Mucosa of descending colon (tissue), 3 donors: ENCODE data around the gene SYT17. TPM values are rescaled to one million over a fixed set of nuclear protein-coding genes. Genes with fewer than 3 reads are reported as not detected.
A peak's percentile ranks its signal among the peaks of the same experiment; 100 is the strongest.

Experiments used
- ATAC-seq: fragments of 200-7000 bp; cut with Tn5 transposase; one replicate; pipeline ENCODE4 v1.9.1; 2020; ENCODE audit warnings: mild to moderate bottlenecking, moderate library complexity
- DNase-seq, 3 donors: peaks; one replicate each; pipeline ENCODE4 v3.0.0-alpha.2; 2020
- H3K36me3 ChIP-seq: fragments of 200-600 bp; one replicate; pipeline ENCODE4 v1.8.0; 2021; ENCODE audit warnings: low read depth, mild to moderate bottlenecking
- H3K4me1 ChIP-seq: fragments of 200-600 bp; one replicate; pipeline ENCODE4 v1.8.0; 2021; ENCODE audit warnings: low read depth, mild to moderate bottlenecking
- H3K4me3 ChIP-seq: fragments of 200-600 bp; one replicate; pipeline ENCODE4 v1.8.0; 2021; ENCODE audit warnings: mild to moderate bottlenecking
- H3K9me3 ChIP-seq: fragments of 200-600 bp; one replicate; pipeline ENCODE4 v1.8.0; 2021; ENCODE audit warnings: mild to moderate bottlenecking
- intact Hi-C, 2 donors: fragments of 100-400 bp; cut with DNase I in 1 of 2; cut with micrococcal nuclease in 1 of 2; formaldehyde crosslinking; loops; one replicate each; pipeline versions ENCODE4 v1.11.0 to v1.11.1; 2022; cut with DNase I, micrococcal nuclease
- long read RNA-seq, 2 donors: library from polyadenylated mRNA; unstranded; transcript quantifications; one replicate each; pipeline ENCODE4 v2.0.0, GENCODE V29; 2019 to 2021
- total RNA-seq, 3 donors: library from RNA; stranded (reverse); fragmentation: NEBNext Ultra II Directional in 2 of 3; extraction: Animal tissue kit (Norgen Biotek cat#: 25700) in 2 of 3; gene quantifications; one replicate each; pipeline versions ENCODE4 v1.2.1 to v1.2.4, GENCODE V29; 2021 to 2023
- TF ChIP-seq, protein P1 (sequence below): fragments of 200-600 bp; IDR thresholded peaks from one replicate; pipeline ENCODE4 v1.8.0; 2022; ENCODE audit warnings: antibody characterized with exemption, mild to moderate bottlenecking
- donor health status: DM: no; HTN: no; CAD: no; lungs with moderate emphysema.
- donor health status: DM: no; HTN: no; CAD: no.
- donor health status: DM: no; HTN: yes; CAD: no.

SYT17 gene, protein sequence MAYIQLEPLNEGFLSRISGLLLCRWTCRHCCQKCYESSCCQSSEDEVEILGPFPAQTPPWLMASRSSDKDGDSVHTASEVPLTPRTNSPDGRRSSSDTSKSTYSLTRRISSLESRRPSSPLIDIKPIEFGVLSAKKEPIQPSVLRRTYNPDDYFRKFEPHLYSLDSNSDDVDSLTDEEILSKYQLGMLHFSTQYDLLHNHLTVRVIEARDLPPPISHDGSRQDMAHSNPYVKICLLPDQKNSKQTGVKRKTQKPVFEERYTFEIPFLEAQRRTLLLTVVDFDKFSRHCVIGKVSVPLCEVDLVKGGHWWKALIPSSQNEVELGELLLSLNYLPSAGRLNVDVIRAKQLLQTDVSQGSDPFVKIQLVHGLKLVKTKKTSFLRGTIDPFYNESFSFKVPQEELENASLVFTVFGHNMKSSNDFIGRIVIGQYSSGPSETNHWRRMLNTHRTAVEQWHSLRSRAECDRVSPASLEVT
- 10 to 100 TPM in 1 of 3 donors, 1 to 10 TPM in 2; 4.9 to 13.3 (median 5.9) TPM for total RNA-seq
- long read RNA-seq, donor 1, partial matches to known transcripts, result 0 of 1 reads
- long read RNA-seq, donor 1, other reads (novel, unspliced or antisense), result 1 of 1 reads
- long read RNA-seq, donor 2, partial matches to known transcripts, result 0 of 1 reads
- long read RNA-seq, donor 2, other reads (novel, unspliced or antisense), result 1 of 1 reads

DNA sequence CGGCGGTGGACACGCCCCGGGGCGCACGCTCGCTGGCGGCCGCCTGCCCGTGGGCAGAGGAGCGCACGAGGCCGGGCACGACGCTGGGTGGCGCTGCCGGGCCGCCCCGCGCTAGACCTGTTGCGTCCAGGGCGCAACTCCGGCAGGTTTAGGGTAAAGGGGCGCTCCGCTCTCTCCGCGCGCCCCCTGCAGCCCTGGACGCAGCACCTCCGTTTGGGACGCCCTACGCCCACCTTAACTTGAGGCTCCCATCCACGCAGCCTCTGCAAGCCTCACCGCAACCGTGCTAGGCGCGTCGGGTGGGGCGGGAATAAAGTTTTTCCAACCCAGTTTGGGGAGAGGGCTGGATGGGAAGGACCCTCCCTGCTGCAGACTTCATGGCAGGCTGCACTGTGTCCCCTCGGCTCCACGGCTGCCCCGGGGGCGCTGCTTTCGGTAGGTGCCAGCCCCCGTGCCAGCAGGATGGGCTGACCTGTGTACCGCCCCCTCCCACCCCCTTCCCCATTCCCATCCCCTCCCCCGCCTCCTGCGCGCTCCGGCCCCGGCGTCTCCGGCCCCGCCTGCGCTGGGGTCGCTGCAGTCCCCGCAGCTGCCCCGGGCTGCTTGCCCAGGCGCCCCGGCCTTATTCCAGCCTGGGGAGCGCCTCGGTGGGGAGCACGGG is at the start of gene SYT17:
Gene SYT17 (plus strand): TSS at position 531 of the 661 bp plus-strand sequence. CDS start 407 bp downstream, outside the sequence.
- intact Hi-C loops, result loop anchor here in 1 of 2 donors (5.0 kb wide), 1 partner anchor 81 kb away; no protein-coding TSS in a partner anchor
- H3K9me3 ChIP-seq, result no peaks in the 10 kb centered on the region
- ATAC-seq, result peak; percentile 95
- peak; percentile 76 to 89 (median 80) for DNase-seq
- H3K36me3 ChIP-seq, result no peaks in the 10 kb centered on the region
- TF ChIP-seq, protein P1, sequence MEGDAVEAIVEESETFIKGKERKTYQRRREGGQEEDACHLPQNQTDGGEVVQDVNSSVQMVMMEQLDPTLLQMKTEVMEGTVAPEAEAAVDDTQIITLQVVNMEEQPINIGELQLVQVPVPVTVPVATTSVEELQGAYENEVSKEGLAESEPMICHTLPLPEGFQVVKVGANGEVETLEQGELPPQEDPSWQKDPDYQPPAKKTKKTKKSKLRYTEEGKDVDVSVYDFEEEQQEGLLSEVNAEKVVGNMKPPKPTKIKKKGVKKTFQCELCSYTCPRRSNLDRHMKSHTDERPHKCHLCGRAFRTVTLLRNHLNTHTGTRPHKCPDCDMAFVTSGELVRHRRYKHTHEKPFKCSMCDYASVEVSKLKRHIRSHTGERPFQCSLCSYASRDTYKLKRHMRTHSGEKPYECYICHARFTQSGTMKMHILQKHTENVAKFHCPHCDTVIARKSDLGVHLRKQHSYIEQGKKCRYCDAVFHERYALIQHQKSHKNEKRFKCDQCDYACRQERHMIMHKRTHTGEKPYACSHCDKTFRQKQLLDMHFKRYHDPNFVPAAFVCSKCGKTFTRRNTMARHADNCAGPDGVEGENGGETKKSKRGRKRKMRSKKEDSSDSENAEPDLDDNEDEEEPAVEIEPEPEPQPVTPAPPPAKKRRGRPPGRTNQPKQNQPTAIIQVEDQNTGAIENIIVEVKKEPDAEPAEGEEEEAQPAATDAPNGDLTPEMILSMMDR, result peak; percentile 87
- peaks cover 16% of the 10 kb centered on the region for H3K4me1 ChIP-seq
- peak within 1 kb of the TSS; percentile 38 for H3K4me3 ChIP-seq

DNA sequence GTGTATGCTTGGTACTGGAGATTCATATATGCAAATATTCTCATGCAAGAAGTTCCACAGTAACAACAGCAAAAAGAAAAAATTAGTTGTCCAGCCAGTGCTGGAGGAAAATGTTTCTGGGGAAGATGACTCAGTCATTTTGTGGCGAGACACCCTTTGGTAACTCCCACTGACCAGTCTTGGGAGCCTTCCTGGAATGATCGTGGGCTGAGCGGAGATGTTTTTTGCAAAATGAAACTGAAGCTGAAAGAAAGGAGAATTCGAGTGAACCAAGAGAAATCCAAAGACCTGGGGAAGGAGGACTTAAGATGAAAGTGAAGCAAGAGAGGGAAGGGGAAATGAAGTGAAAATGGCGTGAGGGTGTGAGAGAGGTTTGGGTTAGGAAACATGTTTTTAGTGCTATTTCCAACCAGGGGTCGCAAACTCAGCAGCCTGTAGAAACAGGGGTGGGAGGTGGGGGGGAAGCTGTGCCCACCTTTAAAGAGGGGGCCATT is 49.1 kb upstream of the SYT17 start:
- TF ChIP-seq, protein P1, result no peak
- DNase-seq (peak in 1 of 3 donors; percentile 40), ATAC-seq (no peak)
- Histone ChIP-seq H3K9me3 (no peaks in the 10 kb centered on the region), H3K36me3 (no peaks in the 10 kb centered on the region), H3K4me1 (peaks cover 64% of the 10 kb centered on the region), H3K4me3 (no peak overlapping the region)
- intact Hi-C loops, result no loop called here

DNA sequence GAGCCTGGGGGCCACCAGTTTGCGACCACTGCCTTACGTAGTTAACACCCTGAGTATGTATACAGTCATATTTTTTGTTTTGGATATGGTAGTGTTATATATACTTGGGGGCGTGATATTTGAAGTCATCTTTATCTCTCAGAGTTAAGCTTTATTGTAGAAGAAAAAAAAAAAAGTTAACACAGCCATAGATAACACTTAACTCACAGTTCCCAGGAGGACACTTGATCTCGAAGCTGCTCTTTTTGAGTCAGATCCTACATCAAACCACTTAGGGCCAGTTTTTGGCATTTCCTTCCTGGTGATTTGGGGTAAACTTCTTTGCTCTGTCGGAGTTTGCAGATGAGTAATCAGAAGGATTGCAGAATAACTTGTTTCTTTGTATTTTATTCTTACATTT is 48.5 kb upstream of the SYT17 start:
- intact Hi-C loops, result no loop called here
- ATAC-seq, result no peak
- TF ChIP-seq, protein P1, result no peak
- Histone ChIP-seq H3K36me3 (no peaks in the 10 kb centered on the region), H3K4me1 (peaks cover 69% of the 10 kb centered on the region), H3K9me3 (no peaks in the 10 kb centered on the region), H3K4me3 (no peak overlapping the region)
- no peak for DNase-seq

DNA sequence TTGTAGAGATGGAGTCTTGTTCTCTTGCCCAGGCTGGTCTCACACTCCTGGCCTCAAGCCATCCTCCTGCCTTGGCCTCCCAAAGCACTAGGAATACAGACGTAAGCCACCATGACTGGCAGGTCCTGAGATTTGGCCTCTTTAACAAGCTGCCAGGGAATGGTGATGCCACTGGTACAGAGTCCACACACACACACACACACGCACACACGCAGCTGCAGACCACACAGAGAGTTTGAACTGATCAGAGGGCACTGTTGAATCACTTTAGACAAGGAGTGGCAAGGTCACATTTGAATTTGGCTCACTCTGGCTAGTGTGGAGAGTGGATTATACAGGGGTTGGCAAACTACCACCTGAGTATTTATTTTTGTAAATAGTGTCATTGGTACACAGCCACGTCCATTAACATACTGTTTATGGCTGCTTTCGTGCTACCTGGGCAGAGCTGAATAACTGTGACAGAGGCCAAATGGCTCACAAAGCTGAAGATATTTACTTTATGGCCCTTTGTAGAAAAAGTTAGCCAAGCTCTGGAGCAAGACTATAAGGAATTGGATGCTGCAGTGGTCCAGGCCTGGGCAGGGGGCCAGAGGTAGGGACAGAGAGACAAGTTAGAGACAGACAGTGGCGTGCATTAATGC is 44.4 kb upstream of the SYT17 start:
- intact Hi-C loops, result no loop called here
- peaks cover 5% of the 10 kb centered on the region for H3K9me3 ChIP-seq
- no peak overlapping the region for H3K4me3 ChIP-seq
- peak; percentile 96 for ATAC-seq
- peak; percentile 64 to 92 (median 84) for DNase-seq
- TF ChIP-seq, protein P1, result no peak
- H3K36me3 ChIP-seq, result no peaks in the 10 kb centered on the region
- H3K4me1 ChIP-seq, result peaks cover 28% of the 10 kb centered on the region

DNA sequence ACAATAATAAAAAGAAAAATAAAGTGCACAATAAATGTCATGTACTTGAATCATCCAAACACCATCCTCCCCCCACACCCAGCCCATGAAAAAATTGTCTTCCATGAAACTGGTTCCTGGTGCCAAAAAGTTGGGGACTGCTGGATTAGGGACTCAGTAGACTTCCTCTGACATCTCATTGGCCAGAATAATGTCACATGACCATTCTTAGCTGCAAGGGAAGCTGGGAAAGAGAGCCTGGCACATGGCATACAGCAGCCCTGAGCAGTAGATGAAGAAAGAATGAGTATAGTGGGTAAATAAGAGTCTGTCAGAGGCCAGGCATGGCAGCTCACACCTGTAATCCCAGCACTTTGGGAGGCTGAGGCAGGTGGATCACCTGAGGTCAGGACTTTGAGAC is 41.7 kb upstream of the SYT17 start:
- peaks cover 5% of the 10 kb centered on the region for H3K9me3 ChIP-seq
- ATAC-seq, result no peak
- DNase-seq, result no peak
- TF ChIP-seq, protein P1, result no peak
- peaks cover 33% of the 10 kb centered on the region for H3K4me1 ChIP-seq
- H3K36me3 ChIP-seq, result no peaks in the 10 kb centered on the region
- H3K4me3 ChIP-seq, result no peak overlapping the region
- intact Hi-C loops, result no loop called here
